PC-3 (cell line): ENCODE measurements around the gene FUS.

Source experiments
- CTCF ChIP-seq: fragments of 300-600 bp; sonication (generic); conservative IDR thresholded peaks from 2 replicates; pipeline ENCODE4 v1.5.1; 2017; ENCODE audit warnings: antibody characterized with exemption, low read depth, mild to moderate bottlenecking, low read length
- EZH2 ChIP-seq: fragments of 300-600 bp; sonication (generic); IDR thresholded peaks from one replicate; pipeline ENCODE4 v1.6.1; 2017; ENCODE audit warnings: antibody characterized with exemption, mild to moderate bottlenecking, low read length; ENCODE audit not compliant: unreplicated experiment
- EZH2phosphoT487 ChIP-seq: fragments of 300-600 bp; sonication (generic); IDR thresholded peaks from 2 replicates; pipeline ENCODE4 v1.6.1; 2018; ENCODE audit warnings: mild to moderate bottlenecking, antibody characterized with exemption, low read length, borderline replicate concordance

GRCh38 chr16:31149332-31149731, 30.6 kb upstream of the FUS start:
- TF ChIP-seq CTCF, result no peak
- TF ChIP-seq EZH2, result no peak
- no peak for TF ChIP-seq EZH2phosphoT487
